HEK293T (cell line): ENCODE data around the gene MGLL.

Experiments
- ARNT ChIP-seq: fragments of 450-650 bp; IDR thresholded peaks from 2 replicates; pipeline ENCODE4 v1.6.1; 2017; ENCODE audit warnings: mild to moderate bottlenecking
- BHLHE40 ChIP-seq: fragments of 450-650 bp; IDR thresholded peaks from 2 replicates; pipeline ENCODE4 v1.6.1; 2016; ENCODE audit warnings: mild to moderate bottlenecking, moderate library complexity, borderline replicate concordance
- CTBP1 ChIP-seq: fragments of 450-650 bp; IDR thresholded peaks from 2 replicates; pipeline ENCODE4 v1.6.1; 2016; ENCODE audit warnings: borderline replicate concordance
- ELF4 ChIP-seq: fragments of 450-650 bp; IDR thresholded peaks from 2 replicates; pipeline ENCODE4 v1.6.1; 2017; ENCODE audit warnings: antibody characterized with exemption
- FOXA1 ChIP-seq: fragments of 450-650 bp; IDR thresholded peaks from 2 replicates; pipeline ENCODE4 v1.6.1; 2016; ENCODE audit warnings: mild to moderate bottlenecking
- FOXK2 ChIP-seq: fragments of 450-650 bp; IDR thresholded peaks from 2 replicates; pipeline ENCODE4 v1.6.1; 2016; ENCODE audit warnings: mild to moderate bottlenecking
- FOXM1 ChIP-seq: fragments of 450-650 bp; IDR thresholded peaks from 2 replicates; pipeline ENCODE4 v1.6.1; 2017; ENCODE audit warnings: mild to moderate bottlenecking, borderline replicate concordance
- HDGF ChIP-seq: fragments of 450-650 bp; IDR thresholded peaks from 2 replicates; pipeline ENCODE4 v1.6.1; 2017; ENCODE audit warnings: antibody characterized with exemption, borderline replicate concordance
- L3MBTL2 ChIP-seq: fragments of 450-650 bp; conservative IDR thresholded peaks from 2 replicates; pipeline ENCODE4 v1.6.1; 2016; ENCODE audit warnings: mild to moderate bottlenecking
- NFRKB ChIP-seq: fragments of 450-650 bp; IDR thresholded peaks from 2 replicates; pipeline ENCODE4 v1.6.1; 2016; ENCODE audit warnings: mild to moderate bottlenecking, moderate library complexity
- SP1 ChIP-seq: fragments of 450-650 bp; IDR thresholded peaks from 2 replicates; pipeline ENCODE4 v1.6.1; 2017
- SUZ12 ChIP-seq: fragments of 450-650 bp; IDR thresholded peaks from 2 replicates; pipeline ENCODE4 v1.6.1; 2016; ENCODE audit warnings: mild to moderate bottlenecking
- TARDBP ChIP-seq: fragments of 450-650 bp; IDR thresholded peaks from 2 replicates; pipeline ENCODE4 v1.6.1; 2016
- ZNF384 ChIP-seq: fragments of 450-650 bp; IDR thresholded peaks from 2 replicates; pipeline ENCODE4 v1.6.1; 2016

- no peak for TF ChIP-seq ELF4
- no peak for TF ChIP-seq CTBP1
- TF ChIP-seq SUZ12 = no peak
- no peak for TF ChIP-seq FOXA1
- TF ChIP-seq SP1 = no peak
- TF ChIP-seq FOXK2 = no peak
- no peak for TF ChIP-seq TARDBP
- no peak for TF ChIP-seq BHLHE40
- no peak for TF ChIP-seq FOXM1
- no peak for TF ChIP-seq HDGF
- no peak for TF ChIP-seq ZNF384
- no peak for TF ChIP-seq L3MBTL2
- no peak for TF ChIP-seq ARNT
- no peak for TF ChIP-seq NFRKB
These were observed 45.7 kb upstream of the MGLL start for GRCh38 chr3:127867986-127868385.
